ENCODE data around the gene SNX27. TPM values are rescaled to one million over a fixed set of nuclear protein-coding genes. Genes with fewer than 3 reads are reported as not detected.

The SNX27 gene
- total RNA-seq, 2 donors from 2014 or later = 41.2 to 47.3 TPM

GRCh38 chr1:151737479-151737878 is 125.6 kb downstream of the SNX27 start:
- TF ChIP-seq CTCF (conservative IDR thresholded peaks at IDR 0.05) = no peak
- Mint-ChIP-seq H3K4me1 (no peaks in the 10 kb centered on the region), H3K27ac (no peak overlapping the region), H3K4me3 (no peak overlapping the region), H3K27me3 (ENCODE audit: insufficient read depth) (peaks cover 10% of the 10 kb centered on the region), H3K36me3 (ENCODE audit: low read depth) (no peaks in the 10 kb centered on the region), H3K9me3 (peaks cover 20% of the 10 kb centered on the region)
- Histone ChIP-seq H3K36me3 (ENCODE audit: control insufficient read depth, insufficient read depth, low read length) (no peaks in the 10 kb centered on the region), H3K9me3 (ENCODE audit: control insufficient read depth, low read length) (peaks cover 18% of the 10 kb centered on the region), H3K27me3 (ENCODE audit: control insufficient read depth, insufficient read depth, low read length, poor library complexity, severe bottlenecking) (no peaks in the 10 kb centered on the region), H3K4me1 (ENCODE audit: control insufficient read depth, insufficient read depth, low read length) (no peaks in the 10 kb centered on the region), H3K27ac (ENCODE audit: low read depth, low read length) (no peak overlapping the region), H3K4me3 (ENCODE audit: low read length) (no peak overlapping the region), H3K9ac (ENCODE audit: extremely low read depth, low read length, poor library complexity, severe bottlenecking) (no peak overlapping the region)
- no peak for DNase-seq

- H3K27ac Mint-ChIP-seq = no peak overlapping the region
- Histone ChIP-seq H3K36me3 (ENCODE audit: control insufficient read depth, insufficient read depth, low read length) (no peaks in the 10 kb centered on the region), H3K27ac (ENCODE audit: low read depth, low read length) (no peak overlapping the region), H3K4me1 (ENCODE audit: control insufficient read depth, insufficient read depth, low read length) (no peaks in the 10 kb centered on the region), H3K4me3 (ENCODE audit: low read length) (no peak overlapping the region), H3K9ac (ENCODE audit: extremely low read depth, low read length, poor library complexity, severe bottlenecking) (no peak overlapping the region), H3K27me3 (ENCODE audit: control insufficient read depth, insufficient read depth, low read length, poor library complexity, severe bottlenecking) (peaks cover 20% of the 10 kb centered on the region), H3K9me3 (ENCODE audit: control insufficient read depth, low read length) (peaks cover 18% of the 10 kb centered on the region)
- 85% methylated on average over 3 of the region's 3 CpGs; no CpG with 5 or more reads in 1 of the 2 experiments for WGBS, 2 experiments (ENCODE audit: insufficient coverage in 1 of 2, insufficient read length in 1 of 2)
- peaks cover 17% of the 10 kb centered on the region for H3K27me3 Mint-ChIP-seq (ENCODE audit: insufficient read depth)
- H3K9me3 Mint-ChIP-seq = peaks cover 20% of the 10 kb centered on the region
- H3K36me3 Mint-ChIP-seq (ENCODE audit: low read depth) = no peaks in the 10 kb centered on the region
- peak; percentile 51 for DNase-seq
- TF ChIP-seq CTCF (conservative IDR thresholded peaks at IDR 0.05) = no peak
- no peak overlapping the region for H3K4me3 Mint-ChIP-seq
- no peaks in the 10 kb centered on the region for H3K4me1 Mint-ChIP-seq
Observed at GRCh38 chr1:151739590-151740355, 127.9 kb downstream of the SNX27 start.

GRCh38 chr1:151741516-151741915 is 129.7 kb downstream of the SNX27 start:
- Histone ChIP-seq H3K9me3 (ENCODE audit: control insufficient read depth, low read length) (peaks cover 18% of the 10 kb centered on the region), H3K4me3 (ENCODE audit: low read length) (no peak overlapping the region), H3K27ac (ENCODE audit: low read depth, low read length) (no peak overlapping the region), H3K9ac (ENCODE audit: extremely low read depth, low read length, poor library complexity, severe bottlenecking) (no peak overlapping the region), H3K4me1 (ENCODE audit: control insufficient read depth, insufficient read depth, low read length) (no peaks in the 10 kb centered on the region), H3K27me3 (ENCODE audit: control insufficient read depth, insufficient read depth, low read length, poor library complexity, severe bottlenecking) (peaks cover 29% of the 10 kb centered on the region), H3K36me3 (ENCODE audit: control insufficient read depth, insufficient read depth, low read length) (no peaks in the 10 kb centered on the region)
- Mint-ChIP-seq H3K27ac (no peak overlapping the region), H3K9me3 (peaks cover 19% of the 10 kb centered on the region), H3K4me1 (no peaks in the 10 kb centered on the region), H3K36me3 (ENCODE audit: low read depth) (no peaks in the 10 kb centered on the region), H3K4me3 (no peak overlapping the region), H3K27me3 (ENCODE audit: insufficient read depth) (peaks cover 24% of the 10 kb centered on the region)
- TF ChIP-seq CTCF (conservative IDR thresholded peaks at IDR 0.05) = no peak
- WGBS, 2 experiments (ENCODE audit: insufficient coverage in 1 of 2, insufficient read length in 1 of 2) = 88 to 93% methylated on average over 4 of the region's 4 CpGs
- no peak for DNase-seq

Other genes starting within 250 kb of the SNX27 start
- gene SELENBP1, start 239.3 kb upstream of the SNX27 start, total RNA-seq = 10 to 100 TPM; 35.4 to 39.2 TPM
- 100 to 1,000 TPM; 327 to 333 TPM for gene PSMB4, start 212.5 kb upstream of the SNX27 start, total RNA-seq
- gene POGZ, start 152.6 kb upstream of the SNX27 start, total RNA-seq = 100 to 1,000 TPM; 138 to 165 TPM
- 10 to 100 TPM; 39.7 to 39.9 TPM for gene CGN, start 100.7 kb upstream of the SNX27 start, total RNA-seq
- gene TUFT1, start 71.7 kb upstream of the SNX27 start, total RNA-seq = 10 to 100 TPM; 12.7 to 18.3 TPM
- under 1 TPM; 0.24 to 0.40 TPM for gene CELF3, start 104.8 kb downstream of the SNX27 start, total RNA-seq
- not detected for gene RIIAD1, start 109.5 kb downstream of the SNX27 start, total RNA-seq
- 10 to 100 TPM; 86.3 to 98.0 TPM for gene MRPL9, start 151.4 kb downstream of the SNX27 start, total RNA-seq
- gene TDRKH, start 178.4 kb downstream of the SNX27 start, total RNA-seq = 10 to 100 TPM; 14.9 to 15.0 TPM
- gene LINGO4, start 193.4 kb downstream of the SNX27 start, total RNA-seq = not detected
- not detected for gene RORC, start 219.8 kb downstream of the SNX27 start, total RNA-seq
- gene C2CD4D, start 227.8 kb downstream of the SNX27 start, total RNA-seq = under 1 TPM; 0.44 to 0.82 TPM
- gene THEM5, start 241.7 kb downstream of the SNX27 start, total RNA-seq = not detected